GM19025 (cell line): ENCODE measurements around the gene PCBP4.

ENCODE experiments used
- ATAC-seq: cut with Tn5 transposase; IDR thresholded peaks from one replicate; pipeline ENCODE4 v1.9.1; 2021; ENCODE audit warnings: mild to moderate bottlenecking, low read depth, moderate library complexity; ENCODE audit not compliant: unreplicated experiment

Gene PCBP4

DNA sequence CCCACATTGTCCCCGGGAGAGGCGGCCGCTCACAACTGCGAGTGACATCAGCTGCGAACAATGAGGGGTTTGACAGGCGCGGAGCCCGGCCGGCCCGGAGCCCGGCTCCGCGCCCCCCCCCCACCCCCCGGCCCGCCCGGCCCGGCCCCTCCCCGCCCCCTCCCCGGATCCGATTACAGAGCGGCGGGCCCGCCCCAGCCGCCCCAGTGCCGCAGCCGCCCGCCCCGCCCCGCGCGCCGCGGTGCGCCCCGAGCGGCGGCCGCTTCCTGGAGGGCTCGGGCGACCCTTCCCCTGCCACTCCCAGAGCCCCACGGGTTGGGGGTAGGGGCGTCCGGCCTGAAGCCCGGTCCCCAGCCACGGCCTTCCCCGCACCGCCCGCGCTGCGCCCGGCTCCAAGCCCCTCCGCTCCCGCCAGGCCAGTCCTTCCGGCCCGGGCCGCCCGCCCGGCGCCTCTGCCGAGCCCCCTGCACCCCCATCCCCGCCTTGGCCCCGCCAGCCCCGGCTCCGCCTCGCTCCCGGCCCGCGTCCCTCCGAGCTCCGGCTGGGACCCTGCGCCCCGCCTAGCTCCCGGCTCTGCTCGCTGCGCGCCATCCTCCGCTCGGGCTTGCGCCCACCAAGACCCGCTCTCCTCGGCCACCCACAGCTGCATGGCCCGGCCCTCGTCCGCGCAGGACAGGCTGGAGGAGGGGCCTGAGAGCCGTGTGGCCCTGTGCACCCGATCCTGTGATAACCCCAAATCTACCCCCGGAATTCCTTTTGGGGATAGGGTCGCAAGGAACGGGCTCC is at the start of gene PCBP4:
Gene PCBP4 (minus strand): TSS at position 71 of the 786 bp plus-strand sequence. CDS start 6,214 bp downstream, outside the sequence.
- peak; percentile 65 for ATAC-seq

DNA sequence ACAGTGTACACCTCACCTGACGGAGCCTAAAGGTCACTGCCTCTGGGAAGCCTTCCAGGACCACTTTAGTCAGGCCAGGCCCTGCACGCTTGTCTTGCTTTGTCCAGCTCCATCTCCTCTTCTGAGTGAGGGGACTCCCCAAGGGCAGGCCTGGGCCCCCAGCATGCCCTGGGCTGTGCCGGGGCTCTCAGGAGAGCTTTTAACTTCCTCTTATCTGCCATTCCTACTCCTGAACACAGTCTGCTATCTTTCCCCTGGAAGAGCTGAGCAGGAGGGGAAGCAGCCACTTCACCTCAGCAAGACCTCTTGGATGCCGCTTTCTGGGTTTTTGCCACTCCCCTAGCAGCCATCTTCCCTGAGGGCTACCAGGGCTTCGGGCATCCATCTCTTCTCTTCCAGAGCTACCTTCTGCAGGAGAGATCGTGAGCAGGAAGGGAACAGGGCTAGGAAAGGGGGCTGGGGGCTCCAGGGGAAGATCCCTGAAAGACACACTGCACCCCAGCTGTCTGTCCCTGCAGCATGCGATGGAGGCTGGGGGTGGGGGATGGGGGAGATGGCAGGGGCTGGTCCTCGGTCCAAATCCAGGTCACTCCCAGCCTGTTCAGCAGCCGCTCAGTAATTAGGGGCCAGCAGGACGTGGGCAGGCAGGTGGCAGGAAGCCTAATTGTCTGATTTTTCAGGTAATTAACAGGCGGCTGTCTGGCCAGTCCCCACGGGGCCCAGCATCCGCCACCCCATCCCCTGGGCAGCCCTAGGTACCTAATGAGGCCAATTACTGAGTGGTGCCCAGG is 48.4 kb upstream of the PCBP4 start:
- no peak for ATAC-seq

DNA sequence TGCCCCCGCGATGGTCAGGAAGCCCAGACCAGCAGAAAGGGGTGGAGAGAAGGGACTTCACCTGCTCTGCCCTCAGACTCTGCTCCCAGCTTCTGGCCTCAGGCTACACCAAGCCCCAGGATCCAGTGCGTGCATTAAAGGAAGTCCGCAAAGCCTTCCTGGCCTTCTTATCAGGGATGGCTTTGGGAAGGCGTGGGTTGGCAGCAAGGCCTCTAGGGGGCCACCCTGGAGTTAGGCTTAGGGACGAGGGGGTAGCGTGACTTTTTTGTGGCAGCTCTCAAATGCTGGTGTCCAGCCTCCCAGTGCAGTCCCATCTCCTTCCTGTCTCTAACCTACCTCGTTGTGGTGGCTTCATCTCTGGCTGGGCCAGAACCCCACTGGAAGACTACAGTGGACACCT is 47.4 kb upstream of the PCBP4 start:
- ATAC-seq = no peak

DNA sequence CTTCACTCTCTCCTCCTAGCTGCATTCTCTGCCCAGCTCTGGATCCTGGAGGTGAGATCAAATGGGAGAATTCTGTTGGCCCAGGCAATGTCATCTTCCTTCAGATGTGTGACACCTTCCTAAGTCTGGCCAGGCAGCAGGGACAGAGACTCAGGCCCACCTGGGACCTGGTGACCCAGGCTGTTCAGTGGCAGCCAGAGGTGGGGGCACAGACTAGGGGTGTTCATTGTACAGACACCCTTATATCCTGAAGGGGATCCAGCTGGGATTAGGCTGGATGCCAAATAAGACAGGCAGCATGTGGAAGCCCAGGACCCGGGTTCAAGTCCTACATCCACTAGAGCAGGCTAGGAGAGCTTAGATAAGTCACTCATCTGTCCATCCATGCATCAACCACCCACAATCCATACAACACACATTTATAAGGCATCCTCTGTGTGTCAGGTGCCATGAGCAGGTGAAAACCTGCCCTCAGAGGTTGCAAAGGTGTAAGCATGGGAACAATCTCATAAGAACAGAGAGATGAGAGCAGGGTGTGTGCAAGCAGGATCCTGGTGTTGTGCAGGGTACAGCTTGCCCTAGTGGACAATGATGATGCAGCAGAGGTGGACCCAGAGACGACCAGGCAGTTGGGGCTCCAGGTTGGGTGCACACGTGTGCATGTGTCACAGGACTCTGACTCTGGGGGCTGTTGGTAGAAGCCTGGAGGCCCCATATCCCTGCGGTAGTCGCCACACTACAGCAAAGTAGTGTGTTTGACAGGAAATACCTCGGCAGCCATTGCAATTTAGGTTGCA is 46.7 kb upstream of the PCBP4 start:
- ATAC-seq = no peak

DNA sequence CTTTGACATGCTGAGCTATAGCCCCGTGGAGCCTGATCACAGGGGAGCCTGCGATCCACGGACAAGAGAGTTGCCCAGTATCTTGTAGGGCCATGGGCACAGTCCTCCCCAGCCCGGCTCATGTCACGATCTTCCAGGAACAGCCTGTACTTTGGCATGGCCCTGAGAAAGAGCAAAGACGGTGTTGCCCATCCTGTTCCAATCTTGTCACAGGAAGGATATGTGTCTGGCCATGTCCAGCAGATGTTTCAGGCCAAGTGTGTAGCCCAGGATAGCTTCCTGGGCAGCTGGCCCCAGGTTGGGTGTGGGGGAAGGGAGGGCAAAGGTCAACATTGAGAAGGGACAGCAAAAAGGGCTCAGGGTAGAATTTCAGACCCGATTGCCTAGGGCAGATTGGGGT is 45.4 kb upstream of the PCBP4 start:
- ATAC-seq = no peak

DNA sequence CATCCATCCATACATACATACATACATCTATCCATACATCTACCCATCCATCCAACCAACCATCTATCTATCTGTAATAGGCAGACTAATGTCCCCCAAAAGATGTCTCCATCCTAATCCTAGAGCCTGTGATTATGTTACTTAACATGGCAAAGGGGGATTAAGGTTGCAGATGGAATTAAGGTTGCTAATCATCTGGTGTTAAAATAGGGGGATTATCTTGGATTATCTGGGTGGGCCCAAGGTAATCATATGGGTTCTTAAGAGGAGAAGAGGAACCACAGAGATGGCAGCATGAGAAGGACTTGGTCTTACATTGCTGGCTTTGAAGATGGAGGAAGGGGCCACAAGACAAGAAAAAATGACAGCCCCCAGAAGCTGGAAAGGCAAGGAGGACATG is 43.2 kb upstream of the PCBP4 start:
- no peak for ATAC-seq

DNA sequence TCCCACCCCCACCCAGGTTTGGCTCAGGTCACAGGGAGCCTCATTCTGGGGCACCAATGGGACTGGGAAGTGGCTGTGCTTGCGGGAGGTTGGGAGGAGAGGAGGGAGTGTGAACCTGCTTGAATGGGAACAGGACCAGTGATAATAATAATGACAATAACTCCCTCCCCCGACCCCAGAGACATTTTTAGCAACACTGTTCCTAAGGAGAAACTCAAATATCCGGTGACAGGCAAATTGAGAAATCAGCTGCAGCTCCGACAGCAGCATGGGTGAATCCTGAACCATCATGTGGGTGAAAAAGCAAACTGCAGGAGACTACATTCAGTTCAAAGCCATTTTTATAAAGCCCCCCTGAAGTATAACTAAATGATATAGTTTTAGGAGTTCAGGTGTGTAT is 40.0 kb upstream of the PCBP4 start:
- no peak for ATAC-seq

DNA sequence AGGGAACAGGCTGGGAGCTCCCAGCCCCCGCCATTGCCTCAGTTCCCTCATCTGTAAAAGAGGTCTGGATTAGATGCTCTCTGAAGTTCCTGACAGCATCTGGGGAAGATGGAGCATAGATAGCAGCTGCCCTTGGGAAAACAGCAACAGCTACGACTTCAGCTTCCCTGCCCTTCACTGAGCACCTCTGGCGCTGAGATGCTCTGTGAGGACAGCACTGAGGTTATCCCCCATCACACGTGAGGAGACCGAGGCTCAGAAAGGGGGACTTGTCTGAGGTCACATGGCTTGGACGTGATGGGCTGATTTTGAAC is 39.5 kb upstream of the PCBP4 start:
- no peak for ATAC-seq

DNA sequence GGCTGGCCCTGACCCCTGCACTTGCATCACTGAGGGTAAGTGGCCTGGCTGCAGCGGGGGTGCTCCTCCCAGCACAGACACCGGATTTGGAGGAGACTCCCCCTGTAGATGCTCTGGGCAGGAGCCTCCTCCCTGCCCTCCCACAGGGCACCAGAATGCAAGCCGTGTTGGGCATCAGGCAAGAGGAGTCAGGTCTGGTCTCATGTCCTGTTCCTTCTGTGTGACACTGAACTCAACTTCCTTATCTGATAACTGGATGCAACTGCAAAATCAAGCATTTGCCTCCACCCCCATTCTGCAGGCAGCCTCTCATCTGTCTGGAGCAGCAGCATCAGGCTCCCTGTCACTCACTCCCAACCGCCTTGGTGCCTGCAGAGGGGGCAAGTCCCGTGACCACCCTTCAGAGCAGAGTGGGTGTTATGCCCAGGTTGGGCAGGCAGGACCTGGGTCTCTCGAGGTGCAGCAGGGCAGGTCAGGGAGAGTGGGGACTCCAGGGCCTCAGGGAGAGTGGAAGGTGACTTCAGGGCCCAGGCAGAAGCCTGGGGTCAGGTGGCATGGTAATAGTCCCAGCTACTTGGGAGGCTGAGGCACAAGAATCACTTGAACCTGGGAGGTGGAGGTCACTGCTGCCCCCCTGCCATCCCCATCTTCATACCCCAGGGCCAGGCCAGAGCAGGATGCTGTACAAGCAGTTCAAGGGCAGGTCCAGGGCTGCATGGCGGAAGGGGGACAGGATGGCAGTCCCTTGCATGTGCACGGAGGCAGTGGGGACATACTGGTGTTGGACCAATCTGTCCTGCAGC is 39.0 kb upstream of the PCBP4 start:
- no peak for ATAC-seq

DNA sequence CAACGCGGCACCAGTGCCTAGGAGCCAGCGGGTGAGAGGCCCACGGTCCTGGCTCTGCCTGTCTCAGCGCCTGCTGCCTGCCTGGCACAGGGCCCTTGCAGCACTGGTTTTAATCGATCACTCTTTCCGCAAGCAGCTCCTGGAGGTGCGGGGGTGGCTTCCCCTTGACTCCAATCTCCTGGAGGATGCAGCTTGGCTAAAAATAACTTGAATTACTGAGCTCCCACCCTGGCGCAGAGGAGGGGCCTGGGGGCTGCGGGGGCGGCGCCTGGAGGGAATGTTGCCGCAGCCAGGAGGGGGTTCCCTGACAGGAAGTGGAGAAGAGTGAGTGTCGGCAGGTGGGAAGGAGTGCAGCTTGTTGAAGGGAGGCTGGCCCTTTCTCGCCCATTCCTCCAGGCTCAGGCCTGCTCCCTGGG is 38.3 kb upstream of the PCBP4 start:
- ATAC-seq = no peak

DNA sequence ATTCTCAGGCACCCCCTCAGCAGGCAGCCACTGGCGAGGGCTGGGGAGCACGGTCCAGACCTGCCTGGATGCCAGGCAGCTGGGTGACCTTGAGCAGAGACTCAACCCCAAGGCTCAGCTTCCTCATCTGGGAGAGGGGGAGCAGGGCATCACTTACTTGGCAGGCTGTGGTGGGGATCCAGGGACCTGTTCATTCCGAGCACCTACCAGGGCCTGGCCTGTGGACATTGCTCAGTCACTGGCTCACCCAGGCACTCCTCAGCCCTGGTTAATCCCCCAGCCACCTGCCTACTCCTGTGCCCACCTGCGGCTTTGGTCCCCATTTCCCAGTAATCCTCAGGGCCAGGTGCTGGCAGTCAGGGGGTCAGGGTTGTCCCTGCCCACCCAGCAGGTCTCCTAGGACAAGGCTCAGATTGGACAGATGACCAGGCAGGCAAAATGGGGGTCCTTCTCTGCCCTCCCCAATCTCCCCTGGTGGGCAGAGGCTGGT is 37.7 kb upstream of the PCBP4 start:
- ATAC-seq = no peak

DNA sequence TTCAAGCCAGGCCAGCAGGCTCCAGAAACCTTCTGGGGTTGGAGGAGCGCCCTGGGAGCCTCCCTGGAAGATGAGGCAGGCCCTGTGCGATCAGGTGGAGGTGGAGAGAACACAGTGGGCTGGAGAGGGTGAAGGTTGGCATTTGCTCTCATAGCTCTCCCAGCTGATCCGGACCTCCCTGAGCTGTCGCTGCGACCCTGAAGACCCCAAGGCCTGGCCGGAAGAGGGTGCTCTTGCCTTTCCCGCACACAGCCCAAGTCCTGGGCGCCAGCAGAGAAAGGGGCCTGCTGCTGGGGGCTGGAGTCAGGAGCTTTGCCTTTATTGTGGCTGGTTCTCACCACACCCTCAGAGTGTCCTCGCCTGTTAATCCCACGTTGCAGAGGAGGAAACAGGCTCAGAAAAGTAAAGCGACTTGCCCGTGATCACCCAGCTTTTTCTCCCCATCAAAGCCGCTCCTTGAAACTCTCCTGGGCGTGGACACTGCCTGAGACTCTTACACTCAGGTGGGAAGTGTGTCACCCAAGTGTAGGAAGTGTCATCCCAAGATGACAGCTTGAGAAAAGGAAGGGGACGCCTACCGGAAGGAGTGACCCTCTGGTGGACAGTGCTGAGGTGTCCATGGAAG is 37.0 kb upstream of the PCBP4 start:
- no peak for ATAC-seq

DNA sequence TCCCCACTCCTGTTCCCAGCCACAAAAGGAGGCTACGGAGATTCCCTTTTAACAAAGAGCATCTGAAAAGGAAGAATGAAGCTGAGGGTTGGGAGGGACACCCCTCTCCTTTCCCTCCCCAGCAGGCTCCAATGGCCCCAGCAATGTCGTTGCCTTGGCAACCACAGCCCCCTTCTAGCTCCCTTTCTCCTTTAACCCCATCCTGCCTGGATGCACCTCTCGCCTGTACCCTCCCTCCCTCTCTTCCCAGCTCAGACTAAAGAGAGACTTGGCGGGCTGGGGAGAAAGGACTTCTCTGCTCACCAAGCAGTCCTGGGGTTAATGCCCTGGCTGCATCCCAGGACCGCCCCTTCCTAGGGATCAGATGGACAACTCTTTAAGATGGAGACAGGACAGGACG is 35.5 kb upstream of the PCBP4 start:
- no peak for ATAC-seq

DNA sequence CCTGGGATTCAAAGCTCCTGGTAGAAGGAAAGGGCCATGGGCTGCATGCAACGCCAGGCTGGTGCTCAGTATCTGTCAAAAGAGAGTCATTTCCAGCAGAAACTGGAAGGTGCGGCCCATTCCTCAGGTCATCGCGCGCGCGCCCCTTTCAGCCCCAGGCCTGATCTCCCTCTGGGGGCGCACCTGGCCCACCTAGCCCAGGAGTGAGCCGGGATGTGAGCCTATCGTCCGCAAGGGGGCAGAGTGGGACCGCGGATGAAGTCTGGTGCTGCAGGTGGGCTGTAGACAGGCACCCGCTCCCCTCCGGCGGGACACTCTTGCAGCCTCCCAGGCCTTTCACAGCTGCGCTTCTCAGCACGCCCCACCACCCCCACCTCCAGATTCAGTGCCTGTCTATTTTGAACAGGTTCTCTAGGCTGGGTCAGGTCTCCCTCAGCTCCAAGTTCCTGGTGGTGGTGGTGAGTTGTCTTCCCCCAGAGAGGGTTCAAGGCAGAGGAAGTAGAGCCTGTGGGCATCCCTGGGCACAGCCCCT is 34.3 kb upstream of the PCBP4 start:
- ATAC-seq = peak; percentile 76

DNA sequence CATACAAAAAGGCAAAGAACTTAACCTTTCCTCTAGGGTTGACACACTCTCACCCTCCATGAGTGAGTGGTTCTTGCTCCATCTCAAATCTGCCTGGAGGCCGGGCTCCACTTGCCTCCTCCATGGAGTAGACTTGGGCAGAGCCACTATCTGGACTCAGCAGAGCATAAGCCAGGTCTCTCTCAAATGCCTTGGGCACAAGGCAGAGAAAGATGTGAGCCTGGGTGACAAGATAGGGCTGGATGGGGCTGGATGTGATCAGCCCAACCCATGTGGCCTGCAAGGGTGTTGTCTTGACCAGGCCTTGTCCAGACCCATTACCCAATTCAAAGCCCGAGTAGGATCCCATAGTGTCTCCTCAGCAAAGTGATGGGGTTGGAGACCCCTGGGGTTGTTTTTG is 32.6 kb upstream of the PCBP4 start:
- ATAC-seq = no peak

DNA sequence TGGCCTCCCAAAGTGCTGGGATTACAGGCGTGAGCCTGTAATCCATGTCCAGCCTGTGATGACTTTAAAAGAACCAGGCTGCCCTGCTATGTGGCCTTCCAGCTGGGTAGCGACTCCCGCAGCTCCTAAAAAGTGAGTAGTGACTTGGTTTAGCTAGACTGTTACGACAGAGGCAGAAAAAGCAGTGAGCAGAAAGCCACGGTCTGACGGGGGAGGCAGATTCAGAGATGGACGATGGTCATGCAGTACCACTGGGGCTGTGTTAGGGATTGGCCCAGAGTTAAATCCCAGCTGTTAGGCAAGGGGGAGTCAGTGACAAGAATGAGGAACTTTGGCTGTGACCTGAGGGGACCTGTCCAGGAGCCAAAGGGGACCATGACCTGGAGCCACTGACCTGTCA is 31.5 kb upstream of the PCBP4 start:
- ATAC-seq = no peak

DNA sequence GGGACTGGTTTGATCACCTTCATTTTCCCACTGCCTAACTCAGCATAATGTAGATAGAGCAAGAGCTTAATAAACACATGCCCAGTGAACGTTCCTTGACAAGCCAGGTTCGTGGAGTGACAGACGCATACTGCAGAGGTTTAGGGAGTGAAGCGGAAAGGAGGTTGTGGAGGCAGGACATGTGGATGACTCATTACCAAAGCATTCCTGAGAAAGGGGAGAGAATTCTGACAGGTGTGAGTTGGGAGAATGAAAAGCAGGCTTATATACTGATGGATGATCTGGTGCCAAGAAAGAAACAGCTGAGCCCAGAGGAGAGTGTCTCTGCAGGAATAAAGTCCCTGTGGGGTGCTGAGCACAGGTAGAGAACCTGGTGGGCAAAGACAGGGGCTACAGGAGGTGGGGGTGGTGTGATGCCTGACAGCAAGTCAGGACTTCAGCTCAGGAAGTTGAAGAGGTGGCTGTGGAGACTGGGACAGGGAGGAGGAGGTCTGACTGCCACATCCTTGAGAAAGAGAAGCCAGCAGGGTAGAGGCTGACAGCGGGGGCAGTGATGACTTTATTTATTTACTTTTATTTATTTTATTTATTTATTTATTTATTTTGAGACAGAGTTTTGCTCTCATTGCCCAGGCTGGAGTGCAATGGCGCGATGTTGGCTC is 30.8 kb upstream of the PCBP4 start:
- ATAC-seq = no peak

DNA sequence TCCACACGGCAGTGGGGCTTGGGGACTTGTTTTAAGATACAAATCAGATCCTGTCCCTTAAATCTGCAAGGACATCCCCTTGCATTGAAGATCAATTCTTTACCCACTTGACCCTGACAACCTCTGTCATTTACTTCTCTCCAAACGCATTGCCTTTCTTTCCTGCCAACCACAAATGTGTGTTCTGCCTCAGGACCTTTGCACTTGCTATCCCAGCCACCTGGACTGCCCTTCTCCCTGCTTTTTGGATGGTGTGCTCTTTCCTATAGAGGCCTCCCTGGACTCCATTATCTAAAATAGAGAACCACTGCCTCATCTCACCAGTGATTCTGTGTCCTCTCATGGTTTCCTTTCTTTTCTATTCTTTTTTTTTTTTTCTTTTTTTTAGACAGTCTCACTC is 29.9 kb upstream of the PCBP4 start:
- no peak for ATAC-seq
